Central memory CD8-positive, alpha-beta T cell (primary cell): ENCODE results near the gene TMED1.

Experiments
- ATAC-seq: fragments of 150-1000 bp; cut with Tn5 transposase; replicated peaks from 2 replicates; pipeline ENCODE4 v1.10.0; 2022; ENCODE audit warnings: mild to moderate bottlenecking, moderate FRiP score, moderate number of reproducible peaks; ENCODE audit not compliant: poor library complexity, severe bottlenecking; ENCODE audit errors: extremely low read depth
- DNase-seq, 2 donors: peaks; one replicate each; pipeline ENCODE4 v3.0.0; 2021; ENCODE audit warnings: low spot score in 2 of 2
- H3K27ac Mint-ChIP-seq: one replicate; pipeline ENCODE4 v1.8.0; 2022; ENCODE audit warnings: low read depth, mild to moderate bottlenecking, moderate library complexity, mixed read lengths
- H3K27me3 Mint-ChIP-seq: one replicate; pipeline ENCODE4 v1.8.0; 2022; ENCODE audit warnings: mixed read lengths
- H3K36me3 Mint-ChIP-seq: one replicate; pipeline ENCODE4 v1.8.0; 2022; ENCODE audit warnings: mild to moderate bottlenecking, moderate library complexity, mixed read lengths; ENCODE audit not compliant: insufficient read depth
- H3K4me1 Mint-ChIP-seq: one replicate; pipeline ENCODE4 v1.8.0; 2022; ENCODE audit warnings: mixed read lengths
- H3K4me3 Mint-ChIP-seq: one replicate; pipeline ENCODE4 v1.8.0; 2022; ENCODE audit warnings: mild to moderate bottlenecking, moderate library complexity, mixed read lengths
- H3K9me3 Mint-ChIP-seq: one replicate; pipeline ENCODE4 v1.8.0; 2022; ENCODE audit warnings: mixed read lengths

The TMED1 gene

GRCh38 chr19:10835089-10835753 lies 791 bp downstream of the TMED1 start:
- H3K9me3 Mint-ChIP-seq: no peaks in the 10 kb centered on the region
- H3K27me3 Mint-ChIP-seq: no peaks in the 10 kb centered on the region
- ATAC-seq: no peak
- no peak for DNase-seq
- H3K36me3 Mint-ChIP-seq: peaks cover 38% of the 10 kb centered on the region
- H3K4me1 Mint-ChIP-seq: peaks cover 16% of the 10 kb centered on the region
- H3K27ac Mint-ChIP-seq: peak overlapping the region; percentile 99
- H3K4me3 Mint-ChIP-seq: peak overlapping the region; percentile 99

GRCh38 chr19:10832939-10833296 lies 3.1 kb downstream of the TMED1 start:
- Mint-ChIP-seq H3K4me3 (no peak overlapping the region), H3K27ac (no peak overlapping the region), H3K9me3 (no peaks in the 10 kb centered on the region), H3K4me1 (peaks cover 16% of the 10 kb centered on the region), H3K36me3 (peaks cover 54% of the 10 kb centered on the region), H3K27me3 (no peaks in the 10 kb centered on the region)
- ATAC-seq (no peak), DNase-seq (no peak)

GRCh38 chr19:10831987-10832938 lies 3.7 kb downstream of the TMED1 start:
- Mint-ChIP-seq H3K9me3 (no peaks in the 10 kb centered on the region), H3K4me3 (no peak overlapping the region), H3K27me3 (no peaks in the 10 kb centered on the region), H3K27ac (peak overlapping the region; percentile 32), H3K4me1 (peaks cover 16% of the 10 kb centered on the region), H3K36me3 (peaks cover 57% of the 10 kb centered on the region)
- no peak for DNase-seq
- ATAC-seq: no peak

GRCh38 chr19:10830931-10831779 lies 4.9 kb downstream of the TMED1 start:
- no peaks in the 10 kb centered on the region for H3K27me3 Mint-ChIP-seq
- no peak overlapping the region for H3K27ac Mint-ChIP-seq
- ATAC-seq (no peak), DNase-seq (no peak)
- H3K4me1 Mint-ChIP-seq: peaks cover 10% of the 10 kb centered on the region
- no peaks in the 10 kb centered on the region for H3K9me3 Mint-ChIP-seq
- H3K36me3 Mint-ChIP-seq: peaks cover 61% of the 10 kb centered on the region
- H3K4me3 Mint-ChIP-seq: no peak overlapping the region

- ATAC-seq (no peak), DNase-seq (no peak)
- no peaks in the 10 kb centered on the region for H3K9me3 Mint-ChIP-seq
- peaks cover 2% of the 10 kb centered on the region for H3K4me1 Mint-ChIP-seq
- H3K27ac Mint-ChIP-seq: no peak overlapping the region
- no peak overlapping the region for H3K4me3 Mint-ChIP-seq
- no peaks in the 10 kb centered on the region for H3K27me3 Mint-ChIP-seq
- H3K36me3 Mint-ChIP-seq: peaks cover 59% of the 10 kb centered on the region
Measured at GRCh38 chr19:10830370-10830769, 5.6 kb downstream of the TMED1 start.

- ATAC-seq (no peak), DNase-seq (no peak)
- Mint-ChIP-seq H3K27me3 (no peaks in the 10 kb centered on the region), H3K9me3 (no peaks in the 10 kb centered on the region), H3K27ac (peak overlapping the region; percentile 51), H3K4me1 (no peaks in the 10 kb centered on the region), H3K4me3 (no peak overlapping the region), H3K36me3 (peaks cover 59% of the 10 kb centered on the region)
Measured at GRCh38 chr19:10829967-10830366, 6.0 kb downstream of the TMED1 start.

GRCh38 chr19:10828981-10829821 lies 6.8 kb downstream of the TMED1 start:
- H3K4me3 Mint-ChIP-seq: no peak overlapping the region
- DNase-seq (no peak), ATAC-seq (no peak)
- H3K27ac Mint-ChIP-seq: peak overlapping the region; percentile 51
- H3K27me3 Mint-ChIP-seq: no peaks in the 10 kb centered on the region
- H3K9me3 Mint-ChIP-seq: no peaks in the 10 kb centered on the region
- H3K36me3 Mint-ChIP-seq: peaks cover 64% of the 10 kb centered on the region
- no peaks in the 10 kb centered on the region for H3K4me1 Mint-ChIP-seq

- Mint-ChIP-seq H3K36me3 (peaks cover 64% of the 10 kb centered on the region), H3K27me3 (no peaks in the 10 kb centered on the region)
- ATAC-seq: no peak
Measured at GRCh38 chr19:10826846-10827245, 9.2 kb downstream of the TMED1 start.

GRCh38 chr19:10826231-10826630 lies 9.8 kb downstream of the TMED1 start:
- H3K4me1 Mint-ChIP-seq: no peaks in the 10 kb centered on the region
- no peak for ATAC-seq
- DNase-seq: no peak
- H3K27me3 Mint-ChIP-seq: no peaks in the 10 kb centered on the region
- peak overlapping the region; percentile 80 for H3K27ac Mint-ChIP-seq
- peaks cover 62% of the 10 kb centered on the region for H3K36me3 Mint-ChIP-seq
- H3K9me3 Mint-ChIP-seq: no peaks in the 10 kb centered on the region
- no peak overlapping the region for H3K4me3 Mint-ChIP-seq

More at GRCh38 chr19:10826846-10827245, 9.2 kb downstream of the TMED1 start:
- no peak for DNase-seq
- H3K4me3 Mint-ChIP-seq: no peak overlapping the region
- H3K9me3 Mint-ChIP-seq: no peaks in the 10 kb centered on the region
- H3K27ac Mint-ChIP-seq: no peak overlapping the region
- no peaks in the 10 kb centered on the region for H3K4me1 Mint-ChIP-seq

GRCh38 chr19:10823690-10824089 lies 12.3 kb downstream of the TMED1 start:
- no peak for DNase-seq
- Mint-ChIP-seq H3K4me3 (no peak overlapping the region), H3K27ac (peak overlapping the region; percentile 72), H3K27me3 (no peaks in the 10 kb centered on the region), H3K36me3 (peaks cover 66% of the 10 kb centered on the region), H3K4me1 (peaks cover 12% of the 10 kb centered on the region), H3K9me3 (no peaks in the 10 kb centered on the region)
- no peak for ATAC-seq

- H3K36me3 Mint-ChIP-seq: peaks cover 48% of the 10 kb centered on the region
- DNase-seq: no peak
- peaks cover 16% of the 10 kb centered on the region for H3K4me1 Mint-ChIP-seq
- ATAC-seq: no peak
- no peak overlapping the region for H3K4me3 Mint-ChIP-seq
- H3K27ac Mint-ChIP-seq: peak overlapping the region; percentile 79
- no peaks in the 10 kb centered on the region for H3K27me3 Mint-ChIP-seq
- no peaks in the 10 kb centered on the region for H3K9me3 Mint-ChIP-seq
Measured at GRCh38 chr19:10820173-10820572, 15.8 kb downstream of the TMED1 start.
